Right ventricle myocardium inferior (tissue), 1 donor: ENCODE measurements around the gene TAS2R8. TPM values are rescaled to one million over a fixed set of nuclear protein-coding genes. Genes with fewer than 3 reads are reported as not detected.
"Not testable (repeated sequence)": the region's sequence is repeated elsewhere in the genome, so short reads cannot be mapped to it uniquely, and the experiment has no call there.

Source experiments
- ATAC-seq: fragments of 200-7000 bp; cut with Tn5 transposase; one replicate; pipeline ENCODE4 v1.9.1; 2020; ENCODE audit warnings: mild to moderate bottlenecking, moderate library complexity
- DNase-seq: peaks from one replicate; pipeline ENCODE4 v3.0.0; 2021; ENCODE audit errors: missing footprints
- intact Hi-C: fragments of 100-400 bp; cut with DNase I; formaldehyde crosslinking; loops from one replicate; pipeline ENCODE4 v1.11.0; 2022
- long read RNA-seq: library from polyadenylated mRNA; unstranded; transcript quantifications from one replicate; pipeline ENCODE4 v2.0.0, GENCODE V29; 2021
- total RNA-seq: library from RNA; stranded (reverse); fragmentation: NEBNext Ultra II Directional; extraction: Animal tissue kit (Norgen Biotek cat#: 25700); gene quantifications from one replicate; pipeline ENCODE4 v1.2.1, GENCODE V29; 2021
- donor health status: DM: no; HTN: yes; CAD: no; lungs with severe emphysema.

TAS2R8 gene
- total RNA-seq = not detected
- long read RNA-seq = 0 reads

GRCh38 chr12:10807186-10807585 lies at the start of gene TAS2R8:
Gene TAS2R8 (minus strand): TSS chr12:10807286. CDS start chr12:10806980, 306 bp downstream.
- no peak for DNase-seq
- intact Hi-C loops = no loop called here
- ATAC-seq = no peak

GRCh38 chr12:10855807-10856206 lies 48.7 kb upstream of the TAS2R8 start:
- intact Hi-C loops = no loop called here
- ATAC-seq (no peak), DNase-seq (peak; percentile 50)

DNA sequence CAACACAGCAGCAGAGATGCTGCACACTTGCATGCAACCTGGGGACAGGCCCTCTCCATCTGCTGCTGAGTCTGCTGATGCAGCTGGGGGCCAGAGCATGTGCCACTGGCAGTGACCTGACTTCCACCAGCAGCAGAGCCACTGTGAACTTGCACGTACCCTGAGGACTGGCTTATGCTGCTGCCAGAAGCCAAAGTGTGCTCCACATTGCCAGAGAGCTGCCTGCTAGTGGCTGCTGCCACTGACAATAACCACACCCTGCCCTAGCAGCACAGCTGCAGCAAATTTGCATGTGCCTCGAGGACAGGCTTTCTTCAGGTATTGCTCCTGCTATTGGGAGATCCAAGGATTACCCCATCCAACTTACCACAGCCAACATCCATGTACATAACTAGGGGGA lies 46.7 kb upstream of the TAS2R8 start:
- no peak for ATAC-seq
- intact Hi-C loops = no loop called here

GRCh38 chr12:10851243-10851858 lies 44.3 kb upstream of the TAS2R8 start:
- DNase-seq = no peak
- ATAC-seq = no peak
- intact Hi-C loops = no loop called here

More for the DNA sequence above, 46.7 kb upstream of the TAS2R8 start:
- no peak for DNase-seq

GRCh38 chr12:10849425-10849878 lies 42.4 kb upstream of the TAS2R8 start, which contains the start of gene PRR4:
Gene PRR4 (minus strand): TSS chr12:10849475. CDS start chr12:10849437, 38 bp downstream.
- DNase-seq = no peak
- intact Hi-C loops = no loop called here

GRCh38 chr12:10847744-10848143 lies 40.7 kb upstream of the TAS2R8 start:
- DNase-seq (no peak), ATAC-seq (no peak)
- intact Hi-C loops = no loop called here

More at GRCh38 chr12:10849425-10849878, 42.4 kb upstream of the TAS2R8 start, which contains the start of gene PRR4:
- no peak for ATAC-seq

GRCh38 chr12:10842862-10843261 lies 35.8 kb upstream of the TAS2R8 start:
- ATAC-seq (no peak), DNase-seq (no peak)
- intact Hi-C loops = no loop called here

DNA sequence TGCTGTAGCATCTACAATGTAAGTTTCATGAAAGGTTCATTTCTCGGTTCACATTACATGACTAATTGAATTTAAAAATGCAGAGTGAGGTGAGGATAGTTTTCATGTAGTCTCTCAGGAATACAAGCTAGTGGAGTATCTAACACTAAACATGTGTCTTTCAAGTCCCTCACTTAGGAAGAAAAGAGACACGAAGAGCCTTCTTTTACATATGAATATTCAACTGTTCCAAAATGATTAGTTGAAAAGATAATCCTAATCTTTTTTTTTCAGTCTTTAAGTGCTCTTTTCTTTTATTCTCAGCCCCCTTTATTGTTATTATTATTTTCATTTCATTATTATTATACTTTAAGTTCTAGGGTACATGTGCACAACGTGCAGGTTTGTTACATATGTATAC lies 31.4 kb upstream of the TAS2R8 start:
- ATAC-seq (no peak), DNase-seq (no peak)
- intact Hi-C loops = no loop called here

- no peak for ATAC-seq
- DNase-seq = no peak
Observed at GRCh38 chr12:10829994-10830393, 22.9 kb upstream of the TAS2R8 start.

DNA sequence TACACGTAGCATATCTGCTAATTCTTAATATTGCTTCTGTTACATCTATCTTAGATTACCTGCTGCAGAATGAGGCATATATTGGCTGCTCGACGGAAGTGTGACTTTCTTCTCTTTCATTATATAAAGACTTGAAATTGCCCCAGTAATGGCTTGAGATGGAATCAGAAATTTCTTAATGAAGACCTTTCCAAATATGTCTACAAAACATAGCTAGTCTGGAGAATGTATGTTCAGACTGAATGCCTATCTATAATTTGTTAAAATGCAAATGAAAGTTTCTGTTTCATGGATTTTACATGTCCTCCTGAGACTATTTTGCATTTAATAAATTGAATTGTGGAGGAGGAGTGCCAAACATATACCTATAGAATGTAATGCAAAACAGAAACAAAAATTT lies 19.2 kb upstream of the TAS2R8 start, which contains the start of gene TAS2R10:
Gene TAS2R10, minus strand, starts transcription at position 101 of the 400 bp plus-strand sequence. Its CDS starts 89 bp downstream, at position 12.
- ATAC-seq (no peak), DNase-seq (no peak)
- intact Hi-C loops = no loop called here

More at GRCh38 chr12:10829994-10830393, 22.9 kb upstream of the TAS2R8 start:
- intact Hi-C loops = no loop called here

DNA sequence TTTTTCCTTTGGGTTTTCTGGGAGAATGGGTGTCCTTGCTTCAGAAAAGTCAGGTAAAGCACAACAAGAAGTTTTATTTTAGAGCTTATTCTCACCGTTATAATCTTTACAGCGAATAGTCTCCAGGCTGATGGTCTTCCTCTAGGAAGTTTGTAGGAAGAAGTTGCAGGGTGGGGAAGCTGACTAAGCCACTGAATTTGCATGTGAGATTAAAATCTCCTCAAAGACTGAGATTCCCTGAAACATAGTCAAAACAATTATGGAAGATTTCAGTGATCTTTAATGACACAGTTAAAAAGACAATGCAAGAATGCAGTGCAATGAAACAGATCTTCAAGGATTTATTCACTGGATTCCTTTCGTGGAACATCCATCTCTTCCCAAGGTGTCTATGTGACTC lies 17.9 kb upstream of the TAS2R8 start:
- no peak for ATAC-seq
- intact Hi-C loops = no loop called here
- DNase-seq = no peak

DNA sequence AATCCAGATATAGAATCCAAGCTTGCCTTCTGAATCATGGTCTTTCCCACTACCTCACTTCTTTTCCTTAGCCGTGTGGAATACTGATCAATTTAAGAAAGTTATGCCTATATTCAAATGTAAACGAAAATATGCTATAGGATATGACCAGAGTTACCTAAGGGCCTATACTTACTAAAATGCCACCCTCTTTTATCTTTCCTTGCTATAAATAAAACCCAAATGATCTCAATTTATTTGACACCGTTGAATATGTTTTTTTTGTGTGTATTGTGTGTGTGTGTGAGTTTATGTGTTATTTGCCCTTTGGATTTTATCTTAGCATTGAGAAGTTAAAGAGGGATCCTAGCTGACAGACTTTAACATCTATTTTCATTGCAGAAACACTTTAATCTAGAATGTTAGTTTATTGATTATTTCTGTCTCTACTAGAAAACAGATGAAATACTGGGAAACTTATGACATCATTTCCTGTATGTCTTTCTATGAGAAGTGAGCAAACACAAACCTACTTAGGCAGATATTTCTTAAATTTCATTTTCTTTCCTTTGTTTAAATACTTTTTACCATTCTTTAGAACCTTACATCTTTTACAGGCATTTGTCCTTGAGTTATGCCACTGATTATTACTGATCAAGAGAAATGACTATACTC lies 4.9 kb upstream of the TAS2R8 start:
- no peak for ATAC-seq
- intact Hi-C loops = no loop called here
- no peak for DNase-seq

- intact Hi-C loops = no loop called here
- ATAC-seq (no peak), DNase-seq (no peak)
Observed at GRCh38 chr12:10810068-10810467, 3.0 kb upstream of the TAS2R8 start, which contains the start of gene TAS2R9. Gene TAS2R9 (minus strand): TSS chr12:10810168. CDS start chr12:10810075, 93 bp downstream.

GRCh38 chr12:10802587-10802986 lies 4.5 kb downstream of the TAS2R8 start, which contains the start of gene TAS2R7:
Gene TAS2R7 (minus strand): TSS chr12:10802627. CDS start chr12:10802570, 57 bp downstream.
- ATAC-seq (no peak), DNase-seq (no peak)
- intact Hi-C loops = no loop called here

- no peak for DNase-seq
- intact Hi-C loops = no loop called here
- no peak for ATAC-seq
Observed at GRCh38 chr12:10801741-10802140, 5.3 kb downstream of the TAS2R8 start.

- DNase-seq (no peak), ATAC-seq (no peak)
- intact Hi-C loops = no loop called here
Observed at GRCh38 chr12:10794222-10794621, 12.9 kb downstream of the TAS2R8 start.

DNA sequence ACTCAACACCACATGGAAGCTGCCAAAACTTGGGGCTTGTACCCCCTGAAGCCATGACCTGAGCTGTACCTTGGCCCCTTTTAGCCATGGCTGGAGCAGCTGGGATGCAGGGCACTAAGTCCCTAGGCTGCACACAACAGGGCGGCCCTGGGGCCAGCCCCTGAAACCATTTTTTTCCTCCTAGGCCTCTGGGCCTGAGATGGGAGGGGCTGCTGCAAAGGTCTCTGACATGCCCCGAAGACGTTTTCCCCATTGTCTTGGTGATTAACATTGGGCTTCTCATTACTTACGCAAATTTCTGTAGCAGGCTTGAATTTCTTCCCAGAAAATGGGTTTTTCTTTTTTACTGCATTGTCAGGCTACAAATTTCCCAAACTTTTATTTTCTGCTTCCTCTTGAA lies 15.3 kb downstream of the TAS2R8 start:
- intact Hi-C loops, ATAC-seq, DNase-seq: not testable (repeated sequence)

- no peak for ATAC-seq
- intact Hi-C loops = no loop called here
- DNase-seq = no peak
Observed at GRCh38 chr12:10783252-10783651, 23.8 kb downstream of the TAS2R8 start.

GRCh38 chr12:10779103-10779502 lies 28.0 kb downstream of the TAS2R8 start:
- DNase-seq = no peak
- intact Hi-C loops = no loop called here

More at GRCh38 chr12:10779103-10779502, 28.0 kb downstream of the TAS2R8 start:
- no peak for ATAC-seq
